HG03571 (cell line): ENCODE measurements around the gene MOB3B.

Experiments used
- ATAC-seq: cut with Tn5 transposase; IDR thresholded peaks from one replicate; pipeline ENCODE4 v1.9.1; 2021; ENCODE audit not compliant: unreplicated experiment

The MOB3B gene

GRCh38 chr9:27297050-27297449, 232.6 kb downstream of the MOB3B start, which contains the start of gene EQTN:
Gene EQTN, minus strand, starts transcription at chr9:27297150. Its CDS starts 95 bp downstream, at chr9:27297055.
- ATAC-seq = no peak

- no peak for ATAC-seq
Observed at GRCh38 chr9:27293996-27294395, 235.6 kb downstream of the MOB3B start.

- no peak for ATAC-seq
Observed at GRCh38 chr9:27292659-27293405, 236.8 kb downstream of the MOB3B start.

- ATAC-seq = no peak
Observed at GRCh38 chr9:27291292-27291691, 238.3 kb downstream of the MOB3B start.

- no peak for ATAC-seq
Observed at GRCh38 chr9:27282269-27282668, 247.3 kb downstream of the MOB3B start.

- ATAC-seq = no peak
Observed at GRCh38 chr9:27280860-27281259, 248.8 kb downstream of the MOB3B start.

GRCh38 chr9:27280249-27280648, 249.4 kb downstream of the MOB3B start:
- no peak for ATAC-seq

- no peak for ATAC-seq
Observed at GRCh38 chr9:27279611-27280010, 250.0 kb downstream of the MOB3B start.

GRCh38 chr9:27278374-27278773, 251.2 kb downstream of the MOB3B start:
- no peak for ATAC-seq

GRCh38 chr9:27276193-27277030, 253.2 kb downstream of the MOB3B start:
- ATAC-seq = no peak
